ENCODE results near the gene FMN2. TPM values are rescaled to one million over a fixed set of nuclear protein-coding genes. Genes with fewer than 3 reads are reported as not detected.

Gene FMN2
- polyA plus RNA-seq, 3 donors = not detected

DNA sequence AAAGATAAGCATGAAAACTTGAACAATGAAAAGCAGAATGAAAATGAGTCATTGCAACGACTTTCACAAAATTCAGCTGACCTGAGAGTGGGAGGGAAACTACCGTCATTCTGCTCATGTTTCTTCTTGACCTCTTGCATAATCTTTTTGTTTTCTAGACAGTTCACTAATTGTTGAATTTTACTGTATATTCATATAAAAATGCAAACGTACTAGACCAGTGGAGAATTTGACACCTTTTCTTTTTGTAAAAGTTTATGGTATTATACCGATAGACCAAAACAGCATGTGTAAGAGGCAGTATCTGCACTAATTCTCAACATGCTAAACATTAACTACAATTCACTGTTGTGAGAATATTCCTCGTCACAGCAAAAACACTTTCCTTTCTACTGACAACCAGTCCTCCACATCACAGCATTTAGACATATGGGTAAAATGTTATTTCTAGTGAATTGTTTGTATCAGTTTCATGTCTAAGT lies 382.5 kb downstream of the FMN2 start:
- WGBS (ENCODE audit: insufficient coverage) = no CpG with 5 or more reads among the region's 5 CpGs
- DNase-seq = no peak
- H3K27ac ChIP-seq (ENCODE audit: low read depth in 1 of 2, low read length in 2 of 2) = no peak overlapping the region
- H3K4me3 Mint-ChIP-seq = no peak overlapping the region
- H3K27me3 Mint-ChIP-seq (ENCODE audit: low read depth in 3 of 3) = peaks cover 0 to 2% (median 0%) of the 10 kb centered on the region in 3 donors
- H3K4me1 ChIP-seq (ENCODE audit: control insufficient read depth in 1 of 2, insufficient read depth in 2 of 2, low read length in 2 of 2) = no peaks in the 10 kb centered on the region
- no peaks in the 10 kb centered on the region for H3K36me3 Mint-ChIP-seq
- no peak overlapping the region for H3K9ac ChIP-seq (ENCODE audit: insufficient read depth, low read length, poor library complexity, severe bottlenecking)
- H3K4me1 Mint-ChIP-seq = no peaks in the 10 kb centered on the region
- no peak overlapping the region for H2AFZ ChIP-seq (ENCODE audit: insufficient read depth, low read depth, low read length, poor library complexity, severe bottlenecking)
- H3K27ac Mint-ChIP-seq = no peak overlapping the region
- H3K36me3 ChIP-seq (replicated peaks in 1 of 2; ENCODE audit: control insufficient read depth in 1 of 2, insufficient read depth in 2 of 2, low read length in 2 of 2) = no peaks in the 10 kb centered on the region
- H3K27me3 ChIP-seq (ENCODE audit: control insufficient read depth in 2 of 2, insufficient read depth in 2 of 2, low read length in 2 of 2) = no peaks in the 10 kb centered on the region
- TF ChIP-seq, protein P1, sequence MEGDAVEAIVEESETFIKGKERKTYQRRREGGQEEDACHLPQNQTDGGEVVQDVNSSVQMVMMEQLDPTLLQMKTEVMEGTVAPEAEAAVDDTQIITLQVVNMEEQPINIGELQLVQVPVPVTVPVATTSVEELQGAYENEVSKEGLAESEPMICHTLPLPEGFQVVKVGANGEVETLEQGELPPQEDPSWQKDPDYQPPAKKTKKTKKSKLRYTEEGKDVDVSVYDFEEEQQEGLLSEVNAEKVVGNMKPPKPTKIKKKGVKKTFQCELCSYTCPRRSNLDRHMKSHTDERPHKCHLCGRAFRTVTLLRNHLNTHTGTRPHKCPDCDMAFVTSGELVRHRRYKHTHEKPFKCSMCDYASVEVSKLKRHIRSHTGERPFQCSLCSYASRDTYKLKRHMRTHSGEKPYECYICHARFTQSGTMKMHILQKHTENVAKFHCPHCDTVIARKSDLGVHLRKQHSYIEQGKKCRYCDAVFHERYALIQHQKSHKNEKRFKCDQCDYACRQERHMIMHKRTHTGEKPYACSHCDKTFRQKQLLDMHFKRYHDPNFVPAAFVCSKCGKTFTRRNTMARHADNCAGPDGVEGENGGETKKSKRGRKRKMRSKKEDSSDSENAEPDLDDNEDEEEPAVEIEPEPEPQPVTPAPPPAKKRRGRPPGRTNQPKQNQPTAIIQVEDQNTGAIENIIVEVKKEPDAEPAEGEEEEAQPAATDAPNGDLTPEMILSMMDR (IDR thresholded peaks at IDR 0.05) = no peak
- no peaks in the 10 kb centered on the region for H4K20me1 ChIP-seq (ENCODE audit: insufficient read depth, low read length)
- H3K9me3 Mint-ChIP-seq = peaks cover 0 to 6% (median 2%) of the 10 kb centered on the region in 7 donors
- peaks cover 0 to 6% of the 10 kb centered on the region in 2 donors for H3K9me3 ChIP-seq (replicated peaks in 1 of 2; ENCODE audit: control insufficient read depth in 1 of 2, insufficient read depth in 1 of 2, low read length in 2 of 2)
- no peak overlapping the region for H3K4me3 ChIP-seq (replicated peaks in 1 of 3; ENCODE audit: low read depth in 2 of 3, low read length in 3 of 3)
- H3K4me2 ChIP-seq (replicated peaks; ENCODE audit: extremely low read depth, low read length, poor library complexity, severe bottlenecking) = no peak overlapping the region
- intact Hi-C loops (cut with micrococcal nuclease) = no loop called here
- H3K79me2 ChIP-seq (ENCODE audit: insufficient read depth, low read length) = no peaks in the 10 kb centered on the region

DNA sequence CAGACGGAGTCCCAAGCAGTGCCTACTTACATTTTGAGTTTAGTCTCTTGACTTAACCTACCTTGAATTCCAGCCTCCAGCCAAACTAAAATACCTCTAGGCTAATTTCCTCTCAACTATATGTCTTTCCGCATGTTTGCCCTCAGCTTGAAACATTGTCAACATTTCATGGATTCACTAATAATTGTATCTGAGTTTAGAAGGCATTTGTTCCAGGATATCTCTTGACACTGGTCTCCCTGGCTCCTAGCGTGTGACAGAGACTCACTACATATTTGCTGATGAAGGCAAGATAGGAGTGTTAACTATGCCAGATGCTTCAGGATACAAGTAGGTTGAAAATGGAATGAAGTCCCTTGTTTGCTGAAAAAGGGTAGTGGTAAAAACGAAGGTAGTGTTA lies 384.1 kb downstream of the FMN2 start:
- no peak for DNase-seq
- Histone ChIP-seq H3K27ac (ENCODE audit: low read depth in 1 of 2, low read length in 2 of 2) (no peak overlapping the region), H2AFZ (ENCODE audit: insufficient read depth, low read depth, low read length, poor library complexity, severe bottlenecking) (no peak overlapping the region), H3K9me3 (replicated peaks in 1 of 2; ENCODE audit: control insufficient read depth in 1 of 2, insufficient read depth in 1 of 2, low read length in 2 of 2) (peaks cover 0 to 6% of the 10 kb centered on the region in 2 donors), H3K27me3 (ENCODE audit: control insufficient read depth in 2 of 2, insufficient read depth in 2 of 2, low read length in 2 of 2) (no peaks in the 10 kb centered on the region), H3K4me1 (ENCODE audit: control insufficient read depth in 1 of 2, insufficient read depth in 2 of 2, low read length in 2 of 2) (no peaks in the 10 kb centered on the region), H3K4me3 (replicated peaks in 1 of 3; ENCODE audit: low read depth in 2 of 3, low read length in 3 of 3) (no peak overlapping the region), H3K36me3 (replicated peaks in 1 of 2; ENCODE audit: control insufficient read depth in 1 of 2, insufficient read depth in 2 of 2, low read length in 2 of 2) (no peaks in the 10 kb centered on the region), H3K4me2 (replicated peaks; ENCODE audit: extremely low read depth, low read length, poor library complexity, severe bottlenecking) (no peak overlapping the region), H3K79me2 (ENCODE audit: insufficient read depth, low read length) (no peaks in the 10 kb centered on the region), H4K20me1 (ENCODE audit: insufficient read depth, low read length) (no peaks in the 10 kb centered on the region), H3K9ac (ENCODE audit: insufficient read depth, low read length, poor library complexity, severe bottlenecking) (no peak overlapping the region)
- TF ChIP-seq, protein P1 (IDR thresholded peaks at IDR 0.05) = no peak
- H3K27ac Mint-ChIP-seq = no peak overlapping the region
- no peak overlapping the region for H3K4me3 Mint-ChIP-seq
- H3K36me3 Mint-ChIP-seq = no peaks in the 10 kb centered on the region
- intact Hi-C loops (cut with micrococcal nuclease) = no loop called here
- 50% methylated on average over 1 of the region's 4 CpGs for WGBS (ENCODE audit: insufficient coverage)
- H3K4me1 Mint-ChIP-seq = no peaks in the 10 kb centered on the region
- H3K27me3 Mint-ChIP-seq (ENCODE audit: low read depth in 3 of 3) = peaks cover 0 to 2% (median 0%) of the 10 kb centered on the region in 3 donors
- H3K9me3 Mint-ChIP-seq = peaks cover 0 to 6% (median 2%) of the 10 kb centered on the region in 7 donors
